ENCODE measurements around the gene MED20.

DNA sequence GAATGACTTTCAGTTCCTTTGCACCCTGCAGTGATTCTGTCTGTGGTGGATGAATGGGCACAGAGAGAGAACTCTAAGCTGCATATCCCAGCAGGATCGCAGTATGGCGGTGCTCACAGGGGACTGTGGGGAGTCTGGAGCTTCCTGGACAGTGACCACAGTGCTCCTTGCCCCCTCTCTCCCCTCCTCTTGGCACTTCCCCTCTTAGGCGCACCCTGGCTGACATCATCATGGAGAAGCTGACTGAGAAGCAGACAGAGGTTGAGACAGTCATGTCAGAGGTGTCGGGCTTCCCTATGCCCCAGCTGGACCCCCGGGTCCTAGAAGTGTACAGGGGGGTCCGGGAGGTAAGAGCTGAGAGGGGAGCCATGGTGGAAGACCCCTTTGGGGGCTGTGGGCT is 9.0 kb upstream of the MED20 start:
- TF ChIP-seq, protein P1, sequence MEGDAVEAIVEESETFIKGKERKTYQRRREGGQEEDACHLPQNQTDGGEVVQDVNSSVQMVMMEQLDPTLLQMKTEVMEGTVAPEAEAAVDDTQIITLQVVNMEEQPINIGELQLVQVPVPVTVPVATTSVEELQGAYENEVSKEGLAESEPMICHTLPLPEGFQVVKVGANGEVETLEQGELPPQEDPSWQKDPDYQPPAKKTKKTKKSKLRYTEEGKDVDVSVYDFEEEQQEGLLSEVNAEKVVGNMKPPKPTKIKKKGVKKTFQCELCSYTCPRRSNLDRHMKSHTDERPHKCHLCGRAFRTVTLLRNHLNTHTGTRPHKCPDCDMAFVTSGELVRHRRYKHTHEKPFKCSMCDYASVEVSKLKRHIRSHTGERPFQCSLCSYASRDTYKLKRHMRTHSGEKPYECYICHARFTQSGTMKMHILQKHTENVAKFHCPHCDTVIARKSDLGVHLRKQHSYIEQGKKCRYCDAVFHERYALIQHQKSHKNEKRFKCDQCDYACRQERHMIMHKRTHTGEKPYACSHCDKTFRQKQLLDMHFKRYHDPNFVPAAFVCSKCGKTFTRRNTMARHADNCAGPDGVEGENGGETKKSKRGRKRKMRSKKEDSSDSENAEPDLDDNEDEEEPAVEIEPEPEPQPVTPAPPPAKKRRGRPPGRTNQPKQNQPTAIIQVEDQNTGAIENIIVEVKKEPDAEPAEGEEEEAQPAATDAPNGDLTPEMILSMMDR (conservative IDR thresholded peaks at IDR 0.05): no peak
- TF ChIP-seq ZFX (IDR thresholded peaks at IDR 0.05): no peak

All from C4-2B (cell line).